Measurements from ENCODE around the gene NEXN. TPM values are rescaled to one million over a fixed set of nuclear protein-coding genes. Genes with fewer than 3 reads are reported as not detected.

The NEXN gene
- total RNA-seq, 1 donor from 2014 or later = 37.5 TPM

Other genes starting within 250 kb of the NEXN start
- gene ZZZ3, start 206.0 kb upstream of the NEXN start, total RNA-seq = 40.0 and 48.4 TPM in 2 replicates
- 41.6 and 46.4 TPM in 2 replicates for gene USP33, start 128.8 kb upstream of the NEXN start, total RNA-seq
- gene MIGA1, start 109.0 kb upstream of the NEXN start, total RNA-seq = 17.7 and 18.7 TPM in 2 replicates
- 113 and 128 TPM in 2 replicates for gene FUBP1, start 90.4 kb downstream of the NEXN start, total RNA-seq
- 57.9 and 58.6 TPM in 2 replicates for gene DNAJB4, start 116.3 kb downstream of the NEXN start, total RNA-seq
- not detected in 2 replicates for gene GIPC2, start 157.3 kb downstream of the NEXN start, total RNA-seq